Lower leg skin (tissue), 3 donors: ENCODE results near the gene REV3L.

Experiments used
- CTCF ChIP-seq, 3 donors: fragments of 450-650 bp; IDR thresholded peaks; one replicate each; pipeline ENCODE4 v1.5.1; 2016; ENCODE audit warnings: antibody characterized with exemption in 3 of 3, mild to moderate bottlenecking in 3 of 3, moderate library complexity in 2 of 3
- POLR2A ChIP-seq, 2 donors: fragments of 450-650 bp; IDR thresholded peaks; one replicate each; pipeline ENCODE4 v1.6.1; 2016 to 2017; ENCODE audit warnings: antibody characterized with exemption in 2 of 2, mild to moderate bottlenecking in 1 of 2, moderate library complexity in 1 of 2

GRCh38 chr6:111379831-111380230, 103.2 kb downstream of the REV3L start:
- no peak for TF ChIP-seq CTCF (IDR thresholded peaks at IDR 0.05)
- no peak for TF ChIP-seq POLR2A (IDR thresholded peaks at IDR 0.05)
